ENCODE data around the gene DHX36.

DNA sequence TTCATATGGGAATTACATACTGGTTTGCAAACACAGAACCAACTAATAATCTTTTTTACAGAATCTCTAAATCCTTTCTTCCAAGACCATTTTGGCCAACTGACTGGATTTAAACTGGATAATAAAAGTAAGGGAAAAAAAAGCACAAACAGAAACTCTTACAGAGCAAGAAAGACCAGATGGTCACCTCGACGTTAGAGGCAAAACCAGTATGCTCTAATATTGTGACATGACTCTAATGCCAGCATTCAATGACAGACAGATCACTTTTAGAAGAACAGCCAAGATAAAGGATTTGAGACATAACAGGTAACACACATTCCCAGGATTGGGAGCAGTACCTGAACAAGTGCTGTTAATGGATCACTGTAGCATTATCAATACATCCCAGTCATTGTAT is 50.9 kb downstream of the DHX36 start:
- TF ChIP-seq, protein P1, sequence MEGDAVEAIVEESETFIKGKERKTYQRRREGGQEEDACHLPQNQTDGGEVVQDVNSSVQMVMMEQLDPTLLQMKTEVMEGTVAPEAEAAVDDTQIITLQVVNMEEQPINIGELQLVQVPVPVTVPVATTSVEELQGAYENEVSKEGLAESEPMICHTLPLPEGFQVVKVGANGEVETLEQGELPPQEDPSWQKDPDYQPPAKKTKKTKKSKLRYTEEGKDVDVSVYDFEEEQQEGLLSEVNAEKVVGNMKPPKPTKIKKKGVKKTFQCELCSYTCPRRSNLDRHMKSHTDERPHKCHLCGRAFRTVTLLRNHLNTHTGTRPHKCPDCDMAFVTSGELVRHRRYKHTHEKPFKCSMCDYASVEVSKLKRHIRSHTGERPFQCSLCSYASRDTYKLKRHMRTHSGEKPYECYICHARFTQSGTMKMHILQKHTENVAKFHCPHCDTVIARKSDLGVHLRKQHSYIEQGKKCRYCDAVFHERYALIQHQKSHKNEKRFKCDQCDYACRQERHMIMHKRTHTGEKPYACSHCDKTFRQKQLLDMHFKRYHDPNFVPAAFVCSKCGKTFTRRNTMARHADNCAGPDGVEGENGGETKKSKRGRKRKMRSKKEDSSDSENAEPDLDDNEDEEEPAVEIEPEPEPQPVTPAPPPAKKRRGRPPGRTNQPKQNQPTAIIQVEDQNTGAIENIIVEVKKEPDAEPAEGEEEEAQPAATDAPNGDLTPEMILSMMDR (conservative IDR thresholded peaks at IDR 0.05; ENCODE audit: low read depth, low read length), result no peak
- no peak for TF ChIP-seq EZH2 (IDR thresholded peaks at IDR 0.05; ENCODE audit: borderline replicate concordance, low read depth, low read length, poor library complexity, severe bottlenecking)
